Stimulated activated CD4-positive, alpha-beta T cell treated with anti-CD3 and anti-CD28 coated beads, Interleukin-4, amount 100 ng/mL, for 48 hours (primary cell): ENCODE results near the gene KRTAP13-3.
A peak's percentile ranks its signal among the peaks of the same experiment; 100 is the strongest.

Experiments used
- DNase-seq, 2 donors: peaks; one replicate each; pipeline ENCODE4 v3.0.0-alpha.2; 2020; ENCODE audit warnings: low read depth in 2 of 2

The KRTAP13-3 gene, protein sequence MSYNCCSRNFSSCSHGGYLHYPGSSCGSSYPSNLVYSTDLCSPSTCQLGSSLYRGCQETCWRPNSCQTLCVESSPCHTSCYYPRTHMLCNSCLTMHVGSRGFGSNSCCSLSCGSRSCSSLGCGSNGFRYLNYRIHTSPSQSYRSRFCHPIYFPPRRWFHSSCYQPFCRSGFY

DNA sequence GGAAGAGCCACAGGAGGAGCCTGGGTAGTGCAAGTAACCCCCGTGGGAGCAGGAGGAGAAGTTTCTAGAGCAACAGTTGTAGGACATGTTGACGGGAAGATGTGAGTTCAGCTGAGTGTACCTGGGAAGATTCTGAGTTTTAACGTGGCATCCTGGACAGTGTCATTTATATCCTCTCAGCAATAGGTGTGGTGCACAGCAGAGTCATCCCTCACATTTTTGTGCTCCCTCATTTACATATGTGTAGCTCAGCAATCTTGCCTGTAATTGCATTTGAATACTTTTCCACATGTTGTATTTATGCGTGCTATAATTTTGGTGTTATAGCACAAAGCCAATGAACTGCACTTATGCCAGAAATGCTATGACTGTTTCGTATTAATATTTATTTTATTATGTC lies at the start of gene KRTAP13-3:
Gene KRTAP13-3, minus strand, starts transcription at position 101 of the 400 bp plus-strand sequence. Its CDS starts 14 bp downstream, at position 87.
- no peak for DNase-seq

DNA sequence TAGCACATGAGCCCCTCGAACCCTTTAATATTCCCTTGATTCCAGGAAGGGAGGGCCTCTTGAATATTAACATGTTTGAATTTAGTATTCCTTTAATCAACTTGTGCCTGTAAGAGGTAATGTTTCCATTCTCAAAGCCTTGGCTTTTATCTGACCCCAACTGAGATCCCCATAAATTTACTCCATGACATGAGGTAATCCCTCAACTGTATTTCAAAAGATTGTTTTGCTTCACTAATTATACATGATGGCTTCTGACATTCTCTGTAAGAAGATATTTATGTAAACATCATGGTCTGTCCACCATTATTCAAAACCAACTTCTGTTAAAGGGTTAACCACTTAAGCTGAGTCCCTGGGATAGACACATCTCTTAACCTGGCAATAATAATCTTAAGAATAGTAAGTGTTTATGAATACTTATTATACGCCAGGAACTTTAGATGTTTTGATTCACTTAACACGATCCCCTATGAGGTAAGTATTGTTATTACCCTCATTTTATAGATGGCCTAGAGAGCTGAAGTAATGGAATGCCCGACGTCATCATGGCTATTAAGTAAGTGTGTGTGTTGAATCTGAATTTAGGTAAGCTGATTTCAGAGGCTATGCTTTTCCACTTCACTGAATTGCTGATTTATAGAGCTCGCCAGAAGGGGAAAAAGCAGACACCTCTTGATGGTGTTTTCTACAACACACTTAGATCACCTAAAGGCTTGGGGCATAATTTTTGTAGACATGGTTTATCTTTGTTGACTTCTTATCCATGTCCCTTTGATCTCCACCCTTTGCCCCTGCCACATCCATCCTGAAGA lies 43.4 kb upstream of the KRTAP13-3 start:
- no peak for DNase-seq

GRCh38 chr21:30463713-30464112 lies 38.0 kb upstream of the KRTAP13-3 start:
- DNase-seq: no peak

DNA sequence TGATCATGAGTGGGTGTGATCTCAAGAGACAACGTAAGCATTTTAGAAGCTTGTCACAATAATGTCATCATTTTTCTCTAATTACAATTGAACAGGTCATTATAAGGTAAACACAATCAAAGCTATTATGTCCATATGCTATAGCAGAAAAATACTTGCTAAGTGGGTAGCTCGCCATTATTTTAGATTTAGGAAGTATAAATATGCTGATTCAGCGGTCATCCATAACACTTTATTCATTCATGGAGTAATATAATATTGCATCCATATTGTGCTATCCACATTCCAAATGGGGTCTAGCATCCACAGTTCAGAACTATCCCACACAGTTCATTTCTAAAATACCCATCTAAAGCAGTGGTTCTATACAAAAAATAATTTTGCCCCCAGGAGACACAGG lies 22.8 kb upstream of the KRTAP13-3 start:
- no peak for DNase-seq

DNA sequence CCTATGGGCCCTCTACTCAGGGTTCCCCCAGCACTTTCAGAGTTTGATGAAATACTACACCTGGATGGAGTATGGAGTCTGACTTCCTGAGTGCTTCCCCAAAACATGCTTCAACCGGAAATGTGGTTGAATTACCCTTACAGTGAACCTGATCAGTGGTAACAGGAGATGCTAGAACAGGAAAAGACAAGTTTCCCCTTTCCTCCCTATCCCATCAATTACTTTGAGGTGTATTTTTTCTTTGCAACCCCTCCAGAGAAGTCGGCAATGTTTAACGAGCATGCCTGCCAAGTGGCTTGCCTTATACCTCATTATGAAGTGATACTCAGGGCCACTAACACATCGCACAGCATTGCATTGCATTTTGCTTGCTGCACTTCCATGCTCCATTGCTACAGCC lies 21.3 kb upstream of the KRTAP13-3 start:
- no peak for DNase-seq

GRCh38 chr21:30444204-30444603 lies 18.5 kb upstream of the KRTAP13-3 start:
- DNase-seq: no peak

- no peak for DNase-seq
Observed at GRCh38 chr21:30443226-30443625, 17.5 kb upstream of the KRTAP13-3 start.

DNA sequence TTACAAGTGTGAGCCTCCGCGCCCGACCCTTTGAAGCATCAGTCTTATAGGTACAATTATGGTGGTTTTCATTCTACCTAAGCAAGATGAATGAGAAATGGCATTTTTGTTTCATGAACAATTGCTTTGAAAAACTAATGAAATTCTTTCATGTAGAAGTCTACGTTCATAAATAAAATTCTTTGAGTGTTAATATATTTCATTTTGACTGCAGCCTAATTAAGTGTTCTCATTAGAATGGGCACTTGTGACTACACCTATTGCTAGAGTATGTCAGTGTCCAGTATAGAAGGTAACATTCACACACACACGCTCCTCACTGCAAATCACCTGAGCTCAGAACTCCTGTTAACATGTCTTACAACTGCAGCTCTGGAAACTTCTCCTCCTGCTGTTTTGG lies 14.2 kb upstream of the KRTAP13-3 start, which contains the start of gene KRTAP15-1:
Gene KRTAP15-1, plus strand, starts transcription at position 301 of the 400 bp plus-strand sequence. Its CDS starts 53 bp downstream, at position 354.
- no peak for DNase-seq

DNA sequence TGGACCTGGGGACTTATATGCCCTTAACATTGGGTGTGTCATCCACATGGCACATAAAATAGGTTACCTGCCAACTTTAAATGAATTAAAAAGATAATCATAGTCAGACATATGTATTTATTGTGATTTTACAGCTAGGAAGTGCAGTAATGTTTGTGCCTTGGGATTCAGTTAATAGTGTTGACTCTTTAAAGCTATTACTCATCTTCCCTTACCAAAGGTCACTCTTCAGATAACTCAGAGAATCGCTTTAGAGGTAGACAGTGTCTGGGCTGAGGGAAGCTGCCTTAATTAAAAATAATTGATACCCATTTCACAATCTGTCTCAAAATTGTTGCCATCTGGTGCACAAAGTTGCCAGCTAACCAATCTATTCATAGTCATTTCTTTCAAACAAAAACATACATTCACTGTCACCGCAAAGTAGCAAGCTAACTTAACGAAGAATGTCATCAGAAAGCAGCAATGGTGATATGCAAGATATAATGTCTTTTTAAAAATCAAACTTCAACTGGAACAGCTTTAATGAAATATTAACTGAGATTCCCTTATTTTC lies 11.4 kb upstream of the KRTAP13-3 start:
- DNase-seq: no peak

- DNase-seq: peak in 1 of 2 donors; percentile 2
Observed at GRCh38 chr21:30434033-30434631, 8.4 kb upstream of the KRTAP13-3 start.

GRCh38 chr21:30430170-30430655 lies 4.5 kb upstream of the KRTAP13-3 start, which contains the start of gene KRTAP13-4:
Gene KRTAP13-4, plus strand, starts transcription at chr21:30430220. Its CDS starts 56 bp downstream, at chr21:30430276.
- no peak for DNase-seq

DNA sequence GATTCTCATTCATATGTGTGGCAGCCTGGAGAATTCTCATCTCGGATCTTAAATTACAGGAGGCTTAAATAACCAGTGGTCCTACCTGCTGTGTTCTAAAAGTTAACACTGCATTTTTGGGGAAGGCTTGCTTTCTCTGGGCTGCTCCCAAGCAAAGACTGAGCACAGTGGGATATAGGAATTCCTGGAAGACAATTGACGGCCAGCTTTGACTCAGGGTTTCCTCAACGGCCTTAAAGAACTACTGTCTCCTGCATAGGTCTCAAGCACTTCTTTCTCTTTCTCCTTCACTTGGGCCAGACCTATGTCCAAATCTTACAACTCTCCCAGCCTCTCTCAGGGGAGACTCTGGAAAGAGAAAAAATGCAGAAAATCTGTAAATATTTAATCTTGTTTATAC lies 1.0 kb upstream of the KRTAP13-3 start:
- DNase-seq: no peak

- no peak for DNase-seq
Observed at GRCh38 chr21:30415993-30416392, 9.7 kb downstream of the KRTAP13-3 start.

- no peak for DNase-seq
Observed at GRCh38 chr21:30408782-30409494, 16.8 kb downstream of the KRTAP13-3 start.

GRCh38 chr21:30395731-30396130 lies 30.0 kb downstream of the KRTAP13-3 start, which contains the start of gene KRTAP13-1:
Gene KRTAP13-1, plus strand, starts transcription at chr21:30396031. Its CDS starts 56 bp downstream, at chr21:30396087.
- DNase-seq: no peak

GRCh38 chr21:30391492-30392025 lies 34.2 kb downstream of the KRTAP13-3 start:
- DNase-seq: no peak

- no peak for DNase-seq
Observed at GRCh38 chr21:30382201-30382600, 43.5 kb downstream of the KRTAP13-3 start.
